NCI-H2029 (cell line): ENCODE measurements around the gene DNAJC24.
"Not testable (repeated sequence)": the region's sequence is repeated elsewhere in the genome, so short reads cannot be mapped to it uniquely, and the experiment has no call there.

Source experiments
- DNase-seq: peaks from one replicate; lab custom pipeline; 2025; lab: John Stamatoyannopoulos, UW

The DNAJC24 gene, protein sequence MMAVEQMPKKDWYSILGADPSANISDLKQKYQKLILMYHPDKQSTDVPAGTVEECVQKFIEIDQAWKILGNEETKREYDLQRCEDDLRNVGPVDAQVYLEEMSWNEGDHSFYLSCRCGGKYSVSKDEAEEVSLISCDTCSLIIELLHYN

GRCh38 chr11:31369348-31370329, at the start of gene DNAJC24, which contains the start of gene DCDC1:
Gene DNAJC24, plus strand, starts transcription at chr11:31369860. Its CDS starts 889 bp downstream, at chr11:31370749.
Gene DCDC1, minus strand, starts transcription at chr11:31369739. Its CDS starts 41,459 bp downstream, at chr11:31328280.
- DNase-seq, result peak; percentile 94

DNA sequence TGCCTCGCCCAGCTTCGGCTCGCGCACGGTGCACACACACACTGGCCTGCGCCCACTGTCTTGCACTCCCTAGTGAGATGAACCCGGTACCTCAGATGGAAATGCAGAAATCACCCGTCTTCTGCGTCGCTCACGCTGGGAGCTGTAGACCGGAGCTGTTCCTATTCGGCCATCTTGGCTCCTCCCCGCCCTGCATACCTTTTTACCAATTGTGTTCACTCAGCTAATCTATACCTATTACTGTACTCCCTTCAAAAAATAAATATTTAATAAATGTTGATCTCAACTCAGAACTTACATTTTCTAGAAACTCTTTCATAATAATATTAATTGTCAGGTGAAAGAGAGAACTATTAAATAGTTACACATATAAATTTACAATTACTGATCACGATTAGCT, 48.2 kb upstream of the DNAJC24 start:
- DNase-seq, result not testable (repeated sequence)

DNA sequence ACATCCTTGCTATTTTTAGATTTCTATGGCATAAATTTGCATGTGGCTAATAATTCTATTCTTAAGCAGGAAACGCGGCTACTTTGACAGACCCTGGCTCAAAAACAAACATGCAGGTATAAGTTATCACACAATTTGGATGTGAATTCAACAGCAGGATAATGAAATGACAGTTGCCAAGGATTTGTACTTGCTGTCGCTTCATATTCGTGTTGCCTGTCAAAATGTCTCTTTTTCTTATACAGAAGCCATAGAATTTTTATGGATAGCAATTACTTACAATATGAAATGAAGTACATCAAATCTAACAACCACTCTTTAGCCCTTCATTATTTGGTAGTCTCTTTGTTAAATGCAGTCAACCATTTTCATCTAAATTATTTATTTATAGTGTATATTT, 46.5 kb upstream of the DNAJC24 start:
- DNase-seq, result no peak

- no peak for DNase-seq
Observed at GRCh38 chr11:31325160-31325559, 44.5 kb upstream of the DNAJC24 start.

GRCh38 chr11:31326470-31327148, 43.1 kb upstream of the DNAJC24 start:
- no peak for DNase-seq

DNA sequence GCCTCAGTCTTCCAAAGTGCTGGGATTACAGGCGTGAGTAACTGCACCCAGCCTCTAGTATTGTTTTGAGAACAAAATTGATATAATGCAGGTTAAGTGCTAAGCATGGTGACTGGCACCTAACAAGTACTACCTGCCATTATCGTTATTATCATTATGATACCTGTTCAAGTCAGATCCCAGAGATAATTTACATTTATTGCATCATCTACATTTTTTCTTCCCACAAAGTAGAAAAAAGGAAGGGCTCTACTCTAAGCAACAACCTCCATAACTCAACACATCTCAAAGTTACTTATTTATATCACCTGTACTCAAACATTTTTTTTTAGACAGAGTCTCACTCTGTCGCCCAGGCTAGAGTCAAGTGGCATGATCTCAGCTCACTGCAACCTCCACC, 42.2 kb upstream of the DNAJC24 start:
- DNase-seq, result no peak

DNA sequence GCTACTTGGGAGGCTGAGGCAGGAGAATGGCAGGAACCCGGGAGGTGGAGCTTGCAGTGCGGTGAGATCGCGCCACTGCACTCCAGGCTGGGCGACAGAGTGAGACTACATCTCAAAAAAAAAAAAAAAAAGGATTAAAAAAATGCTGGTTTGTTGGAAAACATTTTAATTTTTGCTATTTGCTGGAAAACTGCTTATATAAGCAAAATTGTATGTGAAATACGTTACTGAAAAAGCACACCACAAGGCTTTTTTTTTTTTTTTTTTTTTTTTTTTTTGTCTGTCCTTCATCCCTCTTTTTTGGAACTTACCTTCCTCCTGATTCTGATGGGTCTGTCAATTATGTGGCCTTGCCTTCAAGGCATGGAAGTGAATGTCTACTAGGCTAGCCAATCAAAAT, 41.0 kb upstream of the DNAJC24 start:
- no peak for DNase-seq

DNA sequence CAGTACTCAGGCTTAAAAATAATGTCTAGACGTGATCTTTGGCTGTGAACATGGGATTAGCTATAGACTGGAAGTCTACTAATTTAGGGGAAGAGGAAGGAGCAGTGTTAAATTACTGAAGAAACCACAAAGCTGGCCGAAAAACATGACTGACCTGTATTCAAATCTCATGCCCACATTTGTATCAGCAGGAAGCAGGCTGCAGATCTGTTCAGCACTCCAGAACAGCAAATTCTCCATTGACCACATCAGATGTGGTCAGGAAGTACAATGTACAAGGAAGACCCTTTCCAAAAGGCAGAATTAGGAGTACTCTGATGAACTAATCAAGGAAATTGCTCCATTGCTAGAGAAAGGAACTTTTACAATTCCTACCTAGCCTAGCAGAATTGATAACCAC, 31.9 kb upstream of the DNAJC24 start:
- no peak for DNase-seq

DNA sequence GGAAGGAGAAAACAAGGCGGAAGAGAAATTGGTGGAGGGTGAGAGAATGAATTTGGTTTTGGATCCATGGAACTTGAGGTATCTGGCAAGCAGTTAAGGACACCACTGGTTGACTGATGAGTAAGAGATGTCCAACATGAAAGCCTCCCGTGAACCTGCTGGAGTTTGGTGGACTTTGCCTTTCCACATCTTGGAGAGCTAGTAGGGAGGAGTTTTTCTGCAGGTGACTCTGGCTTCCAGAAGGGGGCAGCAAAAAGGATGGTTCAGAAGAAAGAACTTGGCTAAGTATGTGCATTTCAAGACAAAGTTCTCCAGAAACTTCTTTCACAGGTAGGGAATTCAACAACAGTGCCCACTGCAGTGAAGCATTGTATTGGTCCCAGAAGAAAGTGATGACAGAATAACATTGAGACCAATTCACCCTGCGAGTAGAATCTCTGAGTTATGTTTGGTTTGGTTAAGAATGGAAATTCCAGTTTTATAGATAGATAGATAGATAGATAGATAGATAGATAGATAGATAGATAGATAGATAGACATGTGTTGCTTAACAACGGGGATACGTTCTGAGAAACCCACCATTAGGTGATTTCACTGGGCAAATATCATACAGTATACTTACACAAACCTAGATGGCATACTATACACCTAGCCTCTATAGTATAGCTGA, 28.6 kb upstream of the DNAJC24 start:
- no peak for DNase-seq

DNA sequence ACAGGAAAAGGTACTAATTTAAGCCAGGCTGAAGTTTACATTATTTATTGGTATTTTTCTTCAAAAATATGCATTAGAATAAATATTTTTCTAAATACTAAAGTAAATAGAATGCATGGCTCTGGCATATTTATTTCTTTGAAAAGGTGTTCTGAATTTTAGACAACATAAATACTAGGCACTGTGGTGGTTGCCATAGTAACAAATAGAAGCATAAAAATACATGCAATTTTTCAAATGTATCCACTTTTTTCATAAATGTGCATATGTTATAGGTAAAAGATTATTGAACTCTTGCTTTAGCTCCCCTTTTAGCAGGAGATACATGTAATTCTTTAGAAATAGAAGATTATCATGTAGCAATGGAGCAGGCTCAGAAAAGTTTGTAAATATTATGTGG, 18.5 kb upstream of the DNAJC24 start:
- no peak for DNase-seq

DNA sequence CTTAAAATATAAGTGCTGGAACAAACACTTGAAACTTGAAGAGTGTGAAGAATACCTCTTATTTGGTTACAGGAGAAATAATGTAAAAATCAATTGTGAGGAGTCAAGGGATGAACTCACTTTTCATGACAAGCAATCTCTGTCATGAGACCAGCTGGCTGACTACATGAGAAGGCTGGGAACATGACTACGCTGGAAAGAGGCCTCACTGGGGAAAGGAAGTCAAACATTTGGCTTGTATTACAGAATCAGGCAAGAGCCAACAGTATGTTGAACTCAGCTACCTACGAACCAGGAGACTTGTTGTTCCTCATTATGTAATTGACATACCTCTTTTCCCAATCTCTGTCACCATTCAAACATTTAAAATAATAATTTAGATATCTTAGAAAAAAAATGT, 14.5 kb upstream of the DNAJC24 start:
- peak; percentile 55 for DNase-seq

- DNase-seq, result no peak
Observed at GRCh38 chr11:31355817-31356216, 13.8 kb upstream of the DNAJC24 start.

DNA sequence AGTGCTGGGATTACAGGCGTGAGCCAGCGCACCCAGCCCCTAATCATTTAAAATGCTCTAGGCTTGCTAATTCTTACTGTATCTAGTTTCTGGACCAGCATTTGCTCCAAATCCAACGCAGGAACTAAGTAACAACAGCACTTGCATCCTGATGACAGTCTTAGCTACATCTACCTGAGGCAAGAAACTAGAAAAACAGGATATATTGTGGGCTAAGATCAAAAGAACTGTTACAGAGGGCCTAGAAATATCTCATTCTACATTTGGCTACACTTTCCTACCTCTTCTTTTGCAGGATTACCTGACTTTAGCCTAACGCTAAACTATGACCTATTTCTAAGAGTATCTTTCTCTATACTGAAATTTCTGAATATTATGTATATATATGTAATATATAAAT, 7.9 kb upstream of the DNAJC24 start:
- no peak for DNase-seq

GRCh38 chr11:31366795-31367194, 2.9 kb upstream of the DNAJC24 start:
- no peak for DNase-seq

GRCh38 chr11:31375879-31376278, 6.2 kb downstream of the DNAJC24 start:
- DNase-seq, result no peak

DNA sequence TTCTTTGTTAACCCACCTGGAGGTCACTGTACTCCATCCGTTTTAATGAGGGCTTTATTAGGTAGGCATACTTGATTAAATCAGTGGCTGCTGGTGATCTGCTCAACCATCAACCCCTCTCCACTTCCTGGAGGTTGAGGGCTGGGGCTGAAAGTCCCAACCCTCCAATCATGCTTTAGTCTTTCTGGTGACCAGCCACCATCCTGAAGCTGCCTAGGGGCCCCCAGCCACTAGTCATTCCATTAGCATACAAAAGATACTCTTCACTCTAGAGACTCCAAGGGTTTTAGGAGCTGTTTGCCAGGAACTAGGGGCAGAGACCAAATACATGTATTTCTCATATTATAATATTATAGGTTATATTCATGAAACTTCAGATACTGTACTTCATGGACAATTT, 13.5 kb downstream of the DNAJC24 start:
- no peak for DNase-seq

DNA sequence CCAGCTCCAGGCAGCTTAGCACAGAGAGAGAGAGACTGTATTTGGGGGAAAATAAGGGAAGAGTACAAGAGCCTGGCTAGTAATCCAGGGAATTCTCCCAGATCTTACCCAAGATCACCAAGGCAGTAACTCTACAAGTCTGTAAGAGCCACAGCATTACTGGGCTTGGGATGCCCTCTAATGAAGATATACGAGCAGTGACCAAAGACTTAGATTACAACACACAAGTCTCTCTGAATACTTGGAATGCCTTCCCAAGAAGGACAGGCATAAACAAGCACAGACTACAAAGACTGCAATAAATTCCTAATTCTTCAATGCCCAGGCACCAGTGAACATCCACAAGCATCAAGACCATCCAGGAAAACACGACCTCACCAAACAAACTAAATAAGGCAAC, 17.7 kb downstream of the DNAJC24 start:
- no peak for DNase-seq

- DNase-seq, result peak; percentile 2
Observed at GRCh38 chr11:31397239-31397834, 27.7 kb downstream of the DNAJC24 start.

DNA sequence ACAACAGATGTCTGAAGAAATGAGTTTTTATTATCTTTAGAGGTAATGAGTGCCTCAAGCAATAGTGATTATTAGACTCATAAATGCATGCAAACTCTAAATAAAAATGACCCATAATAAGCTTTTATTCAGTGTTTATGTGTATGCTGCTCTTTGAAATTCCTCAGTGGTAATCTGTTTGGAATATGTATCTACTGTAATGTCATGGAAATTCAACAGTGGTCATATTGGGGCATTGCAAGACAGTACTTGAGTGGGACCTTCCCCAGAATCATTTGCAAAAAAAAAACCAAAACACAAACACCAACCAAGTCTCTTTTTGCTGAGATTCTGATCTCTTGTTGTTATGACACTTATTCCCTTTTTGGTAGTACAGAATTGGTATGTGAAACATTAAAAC, 35.0 kb downstream of the DNAJC24 start:
- no peak for DNase-seq

DNA sequence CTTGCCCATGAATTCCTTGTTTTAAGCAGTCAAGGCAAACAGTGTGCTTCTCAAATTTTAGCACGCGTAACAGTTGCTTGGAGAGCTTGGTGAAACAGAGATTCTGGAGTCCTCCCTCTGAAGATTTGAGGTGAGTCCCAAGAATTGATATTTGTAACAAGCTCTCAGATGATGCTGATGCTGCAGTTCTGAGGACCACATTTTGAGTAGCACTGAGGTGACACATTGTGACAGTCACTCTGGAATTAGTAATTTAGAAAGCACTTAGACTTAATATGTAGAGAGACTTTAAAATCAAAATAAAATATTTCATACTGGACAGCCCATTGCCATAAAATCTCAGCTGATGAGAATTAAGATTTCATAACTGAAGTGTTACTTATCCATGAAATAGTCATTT, 38.5 kb downstream of the DNAJC24 start:
- no peak for DNase-seq

DNA sequence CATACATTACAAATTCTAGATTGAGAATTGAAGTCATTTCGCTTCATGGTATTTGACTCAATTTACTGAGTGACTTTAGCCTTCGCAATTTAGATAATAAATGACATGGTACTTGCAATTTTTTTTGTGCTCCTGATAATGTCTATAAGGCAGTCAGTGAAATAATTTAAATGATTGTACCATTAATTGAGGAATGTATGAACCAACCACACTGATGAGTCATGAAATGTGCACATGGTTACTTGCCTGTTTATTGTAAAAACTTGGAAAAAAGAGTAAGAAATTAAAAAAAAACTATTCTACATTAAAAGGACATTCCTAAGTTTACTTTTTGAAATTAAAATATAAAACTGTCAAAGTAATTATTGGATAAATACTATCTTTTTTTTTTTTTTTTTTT, 43.3 kb downstream of the DNAJC24 start:
- no peak for DNase-seq

DNA sequence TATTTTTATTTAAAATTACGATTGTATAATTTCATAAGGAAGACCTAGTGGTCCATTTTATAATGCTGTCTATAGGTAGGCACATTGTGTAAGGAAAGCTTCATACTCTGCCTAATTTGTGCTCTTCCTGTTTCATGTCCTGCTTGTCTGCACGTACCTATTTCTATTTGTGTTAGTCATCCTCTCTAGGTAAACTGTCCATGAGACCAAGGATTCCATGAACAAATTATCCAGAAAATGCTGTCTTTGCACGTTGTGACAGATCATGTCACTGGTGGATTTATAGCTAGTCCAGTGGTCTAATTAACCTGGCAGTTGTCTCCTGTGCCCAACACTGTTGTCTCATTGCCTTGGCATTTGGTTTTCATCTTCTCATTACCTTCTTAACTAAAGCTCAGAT, 44.7 kb downstream of the DNAJC24 start:
- no peak for DNase-seq
